GM21367 (cell line): ENCODE data around the gene CHST3.
"Not testable (repeated sequence)": the region's sequence is repeated elsewhere in the genome, so short reads cannot be mapped to it uniquely, and the experiment has no call there.

ENCODE experiments used
- ATAC-seq: cut with Tn5 transposase; IDR thresholded peaks from one replicate; pipeline ENCODE4 v1.9.1; 2021; ENCODE audit not compliant: unreplicated experiment

The CHST3 gene

GRCh38 chr10:72027498-72027897 lies 63.3 kb downstream of the CHST3 start:
- no peak for ATAC-seq

GRCh38 chr10:72029414-72029813 lies 65.2 kb downstream of the CHST3 start:
- no peak for ATAC-seq

GRCh38 chr10:72030762-72031543 lies 66.8 kb downstream of the CHST3 start:
- ATAC-seq: no peak

- ATAC-seq: no peak
These were observed 67.5 kb downstream of the CHST3 start for GRCh38 chr10:72031706-72032105.

- ATAC-seq: not testable (repeated sequence)
These were observed 68.4 kb downstream of the CHST3 start for GRCh38 chr10:72032409-72033162.

GRCh38 chr10:72034040-72034499 lies 69.9 kb downstream of the CHST3 start:
- no peak for ATAC-seq

GRCh38 chr10:72034761-72035160 lies 70.6 kb downstream of the CHST3 start:
- no peak for ATAC-seq

GRCh38 chr10:72035252-72035887 lies 71.2 kb downstream of the CHST3 start:
- no peak for ATAC-seq

- ATAC-seq: no peak
These were observed 73.1 kb downstream of the CHST3 start for GRCh38 chr10:72037266-72037665.

GRCh38 chr10:72037811-72038210 lies 73.6 kb downstream of the CHST3 start:
- no peak for ATAC-seq

- ATAC-seq: no peak
These were observed 74.3 kb downstream of the CHST3 start for GRCh38 chr10:72038458-72039001.

GRCh38 chr10:72039377-72039776 lies 75.2 kb downstream of the CHST3 start:
- ATAC-seq: no peak

- ATAC-seq: no peak
These were observed 77.3 kb downstream of the CHST3 start for GRCh38 chr10:72041491-72041890.

- ATAC-seq: no peak
These were observed 79.0 kb downstream of the CHST3 start for GRCh38 chr10:72043016-72043834.

GRCh38 chr10:72044417-72045041 lies 80.3 kb downstream of the CHST3 start:
- ATAC-seq: no peak

- no peak for ATAC-seq
These were observed 81.4 kb downstream of the CHST3 start for GRCh38 chr10:72045586-72045985.

- ATAC-seq: peak; percentile 49
These were observed 84.4 kb downstream of the CHST3 start for GRCh38 chr10:72048450-72049124.

GRCh38 chr10:72049472-72049871 lies 85.3 kb downstream of the CHST3 start:
- ATAC-seq: no peak

GRCh38 chr10:72049969-72050781 lies 86.0 kb downstream of the CHST3 start:
- no peak for ATAC-seq
